Activated naive CD4-positive, alpha-beta T cell treated with anti-CD3 and anti-CD28 coated beads for 36 hours (primary cell): ENCODE results near the gene SIK2. TPM values are rescaled to one million over a fixed set of nuclear protein-coding genes. Genes with fewer than 3 reads are reported as not detected.
A peak's percentile ranks its signal among the peaks of the same experiment; 100 is the strongest.
"Not testable (repeated sequence)": the region's sequence is repeated elsewhere in the genome, so short reads cannot be mapped to it uniquely, and the experiment has no call there.

Experiments
- CTCF ChIA-PET: fragments of 350-600 bp; sonication (Branson Sonifier 250); formaldehyde crosslinking; loops from one replicate; lab custom pipeline; 2021; ENCODE audit warnings: antibody characterized with exemption; lab: Charles Lee
- DNase-seq: peaks from one replicate; pipeline ENCODE4 v3.0.0-alpha.2; 2020
- H3K27ac Mint-ChIP-seq: one replicate; pipeline ENCODE4 v1.8.0; 2021; ENCODE audit warnings: mild to moderate bottlenecking, mixed read lengths
- H3K27me3 Mint-ChIP-seq: one replicate; pipeline ENCODE4 v1.8.0; 2021; ENCODE audit warnings: low read depth, mixed read lengths
- H3K36me3 Mint-ChIP-seq: one replicate; pipeline ENCODE4 v1.8.0; 2021; ENCODE audit warnings: low read depth, mixed read lengths
- H3K4me1 Mint-ChIP-seq: one replicate; pipeline ENCODE4 v1.8.0; 2021; ENCODE audit warnings: low read depth, mixed read lengths
- H3K4me3 Mint-ChIP-seq: one replicate; pipeline ENCODE4 v1.8.0; 2021; ENCODE audit warnings: mild to moderate bottlenecking, moderate library complexity, mixed read lengths
- H3K9me3 Mint-ChIP-seq: one replicate; pipeline ENCODE4 v1.8.0; 2021; ENCODE audit warnings: mixed read lengths
- intact Hi-C: fragments of 100-400 bp; cut with micrococcal nuclease; formaldehyde crosslinking; loops from one replicate; pipeline ENCODE4 v1.15.1; 2023
- total RNA-seq, 2 experiments: library from RNA; stranded (reverse); gene quantifications; one replicate each; pipeline ENCODE4 v1.2.3, GENCODE V29; 2021

Gene SIK2
- total RNA-seq, 2 experiments from 2014 or later, result 3.5 to 3.8 TPM

DNA sequence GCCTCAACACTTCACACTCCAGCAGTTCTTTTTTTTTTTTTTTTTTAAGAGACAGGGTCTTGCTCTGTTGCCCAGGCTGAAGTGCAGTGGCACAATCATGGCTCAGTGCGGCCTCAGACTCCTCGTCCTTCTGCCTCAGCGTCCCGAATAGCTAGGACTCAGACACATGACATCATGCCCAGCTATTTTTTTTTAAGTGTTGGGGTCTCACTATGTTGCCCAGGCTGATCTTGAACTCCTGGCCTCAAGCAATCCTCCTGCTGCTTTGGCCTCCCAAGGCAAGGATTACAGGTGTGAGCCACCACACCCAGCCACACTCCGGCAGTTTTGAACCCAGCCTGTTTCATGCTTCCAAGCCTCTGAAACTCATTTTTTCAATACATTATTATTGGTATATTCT, 160.3 kb downstream of the SIK2 start:
- H3K4me1 Mint-ChIP-seq, result peaks cover 33% of the 10 kb centered on the region
- no peak overlapping the region for H3K4me3 Mint-ChIP-seq
- DNase-seq, result no peak
- no peaks in the 10 kb centered on the region for H3K9me3 Mint-ChIP-seq
- no peak overlapping the region for H3K27ac Mint-ChIP-seq
- H3K36me3 Mint-ChIP-seq, result peaks cover 56% of the 10 kb centered on the region
- CTCF ChIA-PET, result interaction anchor here (0.8 to 3.3 kb wide), 4 partner anchors 11 to 333 kb away, joined by 3 to 16 read pairs (median 4); no protein-coding TSS in a partner anchor
- H3K27me3 Mint-ChIP-seq, result no peaks in the 10 kb centered on the region
- intact Hi-C loops, result loop anchor here (10.0 kb wide), 1 partner anchor 262 kb away; the partner anchor contains the start of gene DLAT

DNA sequence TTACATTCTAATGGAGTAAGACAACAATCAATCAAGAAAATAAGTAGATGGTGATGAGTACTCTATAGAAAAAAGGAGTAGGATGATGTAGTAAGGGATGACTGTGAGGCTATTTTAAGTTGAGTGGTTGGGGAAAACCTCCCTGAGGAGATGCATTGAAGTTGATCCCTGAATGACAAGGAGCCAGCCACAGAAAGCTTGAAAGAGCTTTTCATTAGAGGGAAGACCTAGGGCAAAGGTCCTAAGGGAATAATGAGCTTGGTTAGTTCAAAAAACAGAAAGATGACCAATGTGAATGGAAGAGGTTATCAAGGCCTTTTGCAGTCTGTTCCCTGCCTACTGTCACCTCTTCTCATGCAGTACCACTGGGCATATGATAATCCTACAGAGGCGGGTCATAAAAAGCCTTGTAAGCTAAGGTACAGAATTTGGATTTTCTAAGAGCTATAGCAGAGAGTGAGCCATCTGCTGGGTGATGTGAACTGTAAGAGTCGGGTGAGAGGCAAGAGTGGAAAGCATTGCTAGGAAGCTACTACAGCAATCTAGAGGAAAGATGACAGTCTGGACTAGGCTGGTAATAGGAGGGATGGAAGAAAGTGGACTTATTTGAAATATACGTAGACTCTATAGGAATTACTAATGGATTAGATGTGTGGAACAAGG, 160.9 kb downstream of the SIK2 start:
- H3K27ac Mint-ChIP-seq, result no peak overlapping the region
- no peaks in the 10 kb centered on the region for H3K27me3 Mint-ChIP-seq
- DNase-seq, result no peak
- H3K36me3 Mint-ChIP-seq, result peaks cover 54% of the 10 kb centered on the region
- intact Hi-C loops, result loop anchor here (1.0 to 10.0 kb wide), 2 partner anchors 108 to 262 kb away; partner anchors contain the start of genes ALG9 and DLAT
- no peaks in the 10 kb centered on the region for H3K9me3 Mint-ChIP-seq
- peaks cover 33% of the 10 kb centered on the region for H3K4me1 Mint-ChIP-seq
- no peak overlapping the region for H3K4me3 Mint-ChIP-seq
- CTCF ChIA-PET, result interaction anchor here (0.8 to 3.3 kb wide), 5 partner anchors 10 to 334 kb away, joined by 3 to 16 read pairs (median 5); no protein-coding TSS in a partner anchor

DNA sequence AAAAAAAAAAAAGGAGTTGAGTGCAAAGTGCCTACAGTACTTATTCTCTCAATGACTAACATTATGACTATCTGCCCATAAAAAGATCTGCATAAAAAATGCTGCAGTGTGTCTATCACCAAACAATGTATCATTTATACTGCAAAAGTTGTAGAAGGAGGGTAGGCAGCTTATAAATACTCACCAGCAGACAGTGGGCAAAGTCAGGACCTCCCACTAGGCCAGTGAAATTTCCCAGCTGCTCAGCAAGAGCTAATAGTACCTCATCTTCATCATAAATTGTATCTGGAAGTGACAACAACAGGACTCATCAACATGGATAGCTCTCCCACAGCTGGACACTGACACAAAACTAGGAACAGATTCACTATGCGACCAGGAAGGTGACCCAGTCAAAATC, 162.4 kb downstream of the SIK2 start:
- CTCF ChIA-PET, result interaction anchor here (0.6 to 2.9 kb wide), 5 partner anchors 12 to 207 kb away, joined by 3 to 15 read pairs (median 5); no protein-coding TSS in a partner anchor
- Mint-ChIP-seq H3K27me3 (no peaks in the 10 kb centered on the region), H3K9me3 (no peaks in the 10 kb centered on the region), H3K36me3 (peaks cover 44% of the 10 kb centered on the region), H3K27ac (no peak overlapping the region), H3K4me3 (peak overlapping the region; percentile 100), H3K4me1 (peaks cover 33% of the 10 kb centered on the region)
- no peak for DNase-seq
- intact Hi-C loops, result loop anchor here (5.0 to 10.0 kb wide), 5 partner anchors 260 to 518 kb away; partner anchors contain the start of genes DLAT, POU2AF1, PTS and SDHD

DNA sequence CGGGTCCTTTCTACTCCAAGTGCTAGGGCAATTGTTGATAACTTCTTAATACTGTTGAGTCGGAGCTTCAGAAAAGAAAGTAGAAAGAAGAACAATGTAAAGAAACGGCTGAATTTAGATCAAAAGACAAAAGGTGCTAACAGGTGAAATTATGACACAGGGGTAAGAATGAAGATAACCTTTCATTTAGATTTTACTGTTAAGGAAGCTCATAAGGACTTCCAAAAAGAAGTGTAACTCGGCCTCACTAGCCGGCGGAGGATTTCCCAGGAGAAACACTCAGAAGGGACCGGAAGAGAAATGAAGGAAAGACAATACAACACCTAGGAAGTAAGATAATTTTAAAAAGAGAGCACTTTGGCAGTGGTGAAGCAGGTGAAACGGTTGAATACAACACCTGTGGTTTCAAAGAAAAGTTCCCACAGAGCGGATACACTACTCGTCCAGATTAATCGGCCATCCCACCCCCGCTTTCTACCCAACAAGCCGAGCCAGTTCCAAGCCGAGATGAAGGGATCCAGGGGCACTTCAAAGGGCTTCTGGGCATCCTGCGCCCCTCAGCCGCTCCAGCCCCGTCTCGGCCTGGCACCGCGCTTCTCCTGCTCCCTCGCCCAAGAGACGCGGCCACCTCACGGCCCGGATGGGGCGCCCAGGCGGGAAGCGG, 163.2 kb downstream of the SIK2 start:
- Mint-ChIP-seq H3K4me1 (peaks cover 33% of the 10 kb centered on the region), H3K4me3 (peak overlapping the region; percentile 100), H3K9me3 (no peaks in the 10 kb centered on the region), H3K27ac (peak overlapping the region; percentile 96), H3K27me3 (no peaks in the 10 kb centered on the region), H3K36me3 (peaks cover 41% of the 10 kb centered on the region)
- no peak for DNase-seq
- CTCF ChIA-PET, result interaction anchor here (0.6 to 2.9 kb wide), 6 partner anchors 11 to 514 kb away, joined by 3 to 30 read pairs (median 5); no protein-coding TSS in a partner anchor
- intact Hi-C loops, result loop anchor here (5.0 to 10.0 kb wide), 5 partner anchors 259 to 517 kb away; partner anchors contain the start of genes DLAT, POU2AF1, PTS and SDHD

DNA sequence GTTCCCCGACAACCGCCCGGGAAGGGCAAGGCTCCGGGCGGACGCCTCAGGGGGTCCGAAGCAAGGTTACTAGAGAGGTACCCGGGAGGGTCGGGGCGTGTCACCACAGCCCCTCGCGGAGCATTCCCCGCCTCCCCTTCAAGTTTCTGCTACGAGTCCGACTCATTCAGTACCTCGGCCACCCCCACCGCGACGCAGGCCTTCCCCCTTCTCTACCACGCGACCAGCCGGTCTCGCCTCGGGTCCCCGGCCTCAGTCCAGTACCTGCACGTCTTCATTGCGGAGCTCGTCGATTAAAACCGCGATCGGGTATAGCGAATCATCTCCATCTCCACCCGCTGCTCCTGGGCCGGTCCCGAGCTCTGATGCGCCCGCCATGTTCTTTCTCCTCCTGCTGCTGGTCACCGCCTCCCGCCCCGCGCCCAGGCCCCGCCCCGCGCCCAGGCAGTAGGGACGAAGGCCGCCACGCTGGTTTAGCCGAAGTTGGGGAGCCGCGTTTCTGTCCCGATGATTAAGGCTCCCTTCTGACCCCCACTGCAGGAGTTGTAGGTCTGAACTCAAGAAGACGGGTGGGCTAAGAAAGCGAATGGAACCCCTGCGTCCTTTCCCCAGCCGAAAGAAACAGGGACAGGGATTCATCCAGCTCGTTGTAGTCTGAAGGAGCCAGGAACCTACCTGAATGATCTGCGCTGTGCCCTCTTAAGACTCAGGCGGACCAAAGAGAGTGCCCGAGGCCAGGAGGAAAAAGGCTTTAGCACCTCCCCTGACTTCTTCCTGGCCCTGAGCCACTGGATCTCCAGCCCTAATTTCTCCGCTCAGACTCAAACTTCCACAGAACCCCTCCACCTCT, 164.0 kb downstream of the SIK2 start, which contains the start of gene PPP2R1B:
PPP2R1B (minus strand) TSS at position 406 of the 850 bp plus-strand sequence; CDS start at position 378, 28 bp downstream.
- CTCF ChIA-PET, result interaction anchor here (0.6 to 2.9 kb wide), 10 partner anchors 9 to 513 kb away, joined by 3 to 30 read pairs (median 5); no protein-coding TSS in a partner anchor
- peaks cover 33% of the 10 kb centered on the region for H3K4me1 Mint-ChIP-seq

DNA sequence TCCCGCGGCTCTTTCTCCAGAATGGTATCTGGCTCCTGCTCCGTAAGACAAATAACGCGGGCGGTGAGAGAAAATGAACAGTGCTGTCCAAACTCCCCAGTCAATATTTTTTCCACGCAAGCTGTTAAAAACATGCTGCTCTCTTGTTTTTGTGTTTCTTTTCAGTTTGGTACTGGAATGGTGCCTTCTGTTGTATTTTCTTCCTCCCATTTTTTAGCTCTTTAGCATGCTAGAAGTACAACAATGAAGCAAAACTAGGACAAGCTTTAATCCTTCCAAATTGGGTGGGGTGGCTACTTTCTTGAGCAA, 164.5 kb downstream of the SIK2 start:
- CTCF ChIA-PET, result interaction anchor here (0.7 to 2.0 kb wide), 8 partner anchors 9 to 312 kb away, joined by 3 to 30 read pairs (median 5); no protein-coding TSS in a partner anchor
- Mint-ChIP-seq H3K36me3 (peaks cover 31% of the 10 kb centered on the region), H3K27me3 (no peaks in the 10 kb centered on the region), H3K27ac (peak overlapping the region; percentile 96), H3K4me1 (peaks cover 33% of the 10 kb centered on the region), H3K9me3 (no peaks in the 10 kb centered on the region), H3K4me3 (peak overlapping the region; percentile 100)
- intact Hi-C loops, result loop anchor here (1.0 to 10.0 kb wide), 9 partner anchors 74 to 516 kb away; partner anchors contain the start of genes DLAT, POU2AF1, PTS and SDHD
- no peak for DNase-seq

More for the DNA sequence above, 164.0 kb downstream of the SIK2 start, which contains the start of gene PPP2R1B:
- Mint-ChIP-seq H3K27me3 (no peaks in the 10 kb centered on the region), H3K4me3 (peak within 1 kb of the TSS; percentile 100), H3K27ac (peak within 1 kb of the TSS; percentile 96), H3K36me3 (peaks cover 33% of the 10 kb centered on the region), H3K9me3 (no peaks in the 10 kb centered on the region)
- peak; percentile 78 for DNase-seq
- intact Hi-C loops, result loop anchor here (1.0 to 10.0 kb wide), 9 partner anchors 75 to 516 kb away; partner anchors contain the start of genes DLAT, POU2AF1, PTS and SDHD

DNA sequence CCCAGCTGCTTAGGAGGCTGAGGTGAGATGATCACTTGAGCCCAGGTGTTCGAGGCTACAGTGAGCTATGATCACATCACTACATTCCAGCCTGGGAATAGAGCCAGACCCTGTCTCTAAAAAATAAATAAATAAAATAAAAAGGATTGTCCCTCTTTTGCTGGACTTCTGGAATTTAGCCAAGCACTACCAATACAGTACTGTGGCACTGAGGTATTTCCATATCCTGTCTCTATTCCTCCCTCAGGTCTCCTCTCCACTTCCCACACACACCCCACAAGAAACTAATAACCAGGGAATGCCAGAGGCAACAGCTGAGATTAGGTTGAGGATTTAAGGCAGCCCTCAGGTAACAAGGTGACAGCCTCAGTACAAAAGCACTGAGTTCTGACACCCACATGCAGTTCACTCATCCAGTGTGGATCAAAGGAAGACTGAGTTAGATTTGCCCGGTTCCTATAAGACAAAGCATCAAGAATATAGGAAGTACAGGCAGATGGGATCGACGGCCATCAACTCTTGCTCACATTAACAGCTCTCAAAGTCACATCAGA, 168.4 kb downstream of the SIK2 start:
- H3K4me3 Mint-ChIP-seq, result no peak overlapping the region

DNA sequence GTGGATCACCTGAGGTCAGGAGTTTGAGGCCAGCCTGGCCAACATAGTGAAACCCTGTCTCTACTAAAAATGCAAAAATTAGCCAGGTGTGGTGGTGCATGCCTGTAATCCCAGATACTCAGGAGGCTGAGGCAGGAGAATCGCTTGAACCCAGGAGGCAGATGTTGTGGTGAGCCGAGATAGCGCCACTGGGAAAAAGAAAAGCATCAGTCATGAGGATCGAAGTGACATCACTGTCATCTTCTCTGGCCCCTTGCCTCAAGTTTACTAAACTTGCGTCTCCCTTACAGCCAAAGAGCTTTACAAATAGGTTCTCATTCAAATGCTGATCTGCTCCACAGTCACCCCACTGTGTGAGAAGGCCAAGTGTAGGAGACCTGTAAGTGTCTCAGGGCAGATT, 169.0 kb downstream of the SIK2 start:
- H3K9me3 Mint-ChIP-seq, H3K36me3 Mint-ChIP-seq, H3K4me3 Mint-ChIP-seq, DNase-seq, H3K27me3 Mint-ChIP-seq, H3K4me1 Mint-ChIP-seq, intact Hi-C loops, H3K27ac Mint-ChIP-seq: not testable (repeated sequence)
- CTCF ChIA-PET, result interaction anchor here (0.6 to 1.0 kb wide), 2 partner anchors 71 to 207 kb away, joined by 3 read pairs; no protein-coding TSS in a partner anchor

More for the DNA sequence above, 168.4 kb downstream of the SIK2 start:
- H3K27ac Mint-ChIP-seq, result no peak overlapping the region
- CTCF ChIA-PET, result interaction anchor here (0.6 to 1.0 kb wide), 3 partner anchors 71 to 206 kb away, joined by 3 to 6 read pairs (median 3); no protein-coding TSS in a partner anchor
- peaks cover 2% of the 10 kb centered on the region for H3K36me3 Mint-ChIP-seq
- peaks cover 8% of the 10 kb centered on the region for H3K4me1 Mint-ChIP-seq
- intact Hi-C loops, result no loop called here
- H3K9me3 Mint-ChIP-seq, result no peaks in the 10 kb centered on the region
- H3K27me3 Mint-ChIP-seq, result no peaks in the 10 kb centered on the region
- DNase-seq, result no peak

DNA sequence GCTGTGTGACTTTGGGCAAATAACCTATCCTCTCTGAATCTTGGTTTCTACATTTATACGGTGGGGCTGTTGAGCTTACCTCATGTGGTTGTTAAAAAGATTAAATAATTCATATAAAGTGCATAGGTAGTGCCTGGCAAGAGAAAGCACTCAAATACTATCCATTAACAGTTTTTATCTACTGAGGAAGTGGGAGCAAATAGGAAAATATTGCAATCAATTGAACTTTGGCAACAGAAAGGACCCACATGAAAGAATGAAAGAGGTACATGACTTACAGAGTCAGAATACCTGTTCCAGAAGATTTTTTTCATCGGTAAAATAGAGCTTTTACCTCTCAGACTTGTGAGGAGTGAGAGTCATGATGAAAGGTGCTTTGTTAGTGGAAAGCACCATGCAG, 170.3 kb downstream of the SIK2 start:
- H3K27ac Mint-ChIP-seq, result no peak overlapping the region
- no peaks in the 10 kb centered on the region for H3K27me3 Mint-ChIP-seq
- H3K36me3 Mint-ChIP-seq, result no peaks in the 10 kb centered on the region
- no peaks in the 10 kb centered on the region for H3K9me3 Mint-ChIP-seq
- CTCF ChIA-PET, result no interaction called here
- H3K4me3 Mint-ChIP-seq, result no peak overlapping the region
- no peaks in the 10 kb centered on the region for H3K4me1 Mint-ChIP-seq
- DNase-seq, result no peak
- intact Hi-C loops, result no loop called here

DNA sequence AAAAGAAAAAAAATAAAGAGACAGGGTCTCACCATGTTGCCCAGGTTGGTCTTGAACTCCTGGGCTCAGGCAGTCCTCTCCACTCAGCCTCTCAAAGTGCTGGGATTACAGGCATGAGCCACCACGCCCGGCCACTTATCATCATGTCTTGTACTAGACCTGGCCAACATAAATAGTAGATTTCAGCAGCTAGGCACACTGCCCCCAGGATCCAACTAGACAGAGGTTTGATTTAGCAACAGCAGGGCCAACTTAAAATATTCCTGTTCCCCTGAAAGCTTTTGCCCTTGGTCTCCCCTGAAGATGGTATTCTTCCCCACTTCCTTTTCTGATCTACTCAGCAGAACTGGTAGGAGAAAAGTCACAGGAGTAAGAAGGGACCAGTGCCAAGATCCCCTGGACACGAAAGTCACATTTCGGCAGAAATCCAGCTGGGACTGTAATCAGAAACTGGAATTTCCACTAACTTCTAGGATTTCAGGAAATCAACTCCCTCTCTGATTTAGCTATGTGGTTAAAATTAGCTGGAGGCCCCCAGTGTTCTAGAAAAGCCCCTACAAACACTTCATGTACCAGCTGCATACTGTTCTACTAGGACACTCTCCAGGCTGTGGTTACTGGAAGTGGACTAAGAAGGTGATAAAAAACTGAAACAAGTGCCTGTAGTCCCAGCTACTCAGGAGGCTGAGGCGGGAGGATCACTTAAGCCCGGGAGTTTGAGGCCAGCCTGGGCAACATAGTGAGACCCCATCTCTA, 172.9 kb downstream of the SIK2 start:
- no peak overlapping the region for H3K4me3 Mint-ChIP-seq
- no peak overlapping the region for H3K27ac Mint-ChIP-seq
- no peaks in the 10 kb centered on the region for H3K4me1 Mint-ChIP-seq
- no peaks in the 10 kb centered on the region for H3K9me3 Mint-ChIP-seq
- no peaks in the 10 kb centered on the region for H3K36me3 Mint-ChIP-seq
- DNase-seq, result no peak
- intact Hi-C loops, result no loop called here
- CTCF ChIA-PET, result interaction anchor here (0.8 to 3.6 kb wide), 5 partner anchors 8 to 209 kb away, joined by 3 to 43 read pairs (median 15); no protein-coding TSS in a partner anchor
- H3K27me3 Mint-ChIP-seq, result no peaks in the 10 kb centered on the region
